Measurements from ENCODE around the gene SUFU. TPM values are rescaled to one million over a fixed set of nuclear protein-coding genes. Genes with fewer than 3 reads are reported as not detected.

SUFU gene
- total and polyA plus RNA-seq, 2 of the 8 experiments (the other 6 are each of a cell fraction or from before 2014, with no cell fraction given), result 7.0 to 10.8 TPM

DNA sequence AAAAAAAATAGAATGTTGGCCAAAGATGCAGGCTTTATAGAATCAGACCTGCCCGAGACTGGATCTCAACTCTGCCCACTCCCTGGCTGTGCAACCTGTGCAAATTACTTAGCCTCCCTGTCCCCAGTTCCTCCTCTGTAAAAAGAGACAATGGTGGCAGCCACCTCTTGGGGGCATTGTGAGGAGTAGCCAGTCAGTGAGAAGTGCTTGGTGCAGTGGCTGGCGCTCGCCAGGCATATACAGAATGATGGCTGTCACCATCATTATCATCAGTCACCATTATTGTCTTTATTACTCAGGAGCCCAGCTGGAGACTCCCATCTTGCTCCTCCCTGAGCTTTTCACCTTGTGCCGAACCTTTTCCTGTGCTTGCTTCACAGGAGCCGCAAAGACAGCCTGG is 111.1 kb downstream of the SUFU start:
- no peak overlapping the region for H4K8ac ChIP-seq (ENCODE audit: extremely low read depth, insufficient read depth, low read length)
- no peak overlapping the region for H3K56ac ChIP-seq (replicated peaks; ENCODE audit: insufficient read length, low read depth, low read length)
- H3K9ac ChIP-seq (replicated peaks in 1 of 4; ENCODE audit: extremely low read depth in 1 of 4, low read depth in 3 of 4, low read length in 3 of 4), result no peak overlapping the region
- H3K14ac ChIP-seq (ENCODE audit: insufficient read length), result no peak overlapping the region
- peaks cover 0 to 6% (median 2%) of the 10 kb centered on the region in 4 experiments; a peak in 4 of 7 replicates for H3K4me1 ChIP-seq (replicated peaks in 1 of 4; ENCODE audit: control insufficient read depth in 3 of 4, insufficient read depth in 4 of 4, low read length in 3 of 4)
- WGBS, 2 experiments (ENCODE audit: extremely low coverage in 1 of 2, insufficient coverage in 1 of 2, insufficient read length in 1 of 2, insufficient replicate concordance in 2 of 2, low coverage in 1 of 2, low lambda C conversion rate in 2 of 2, missing lambda C conversion rate in 1 of 2), result 91% methylated on average over 5 of the region's 5 CpGs; no CpG with 5 or more reads in 1 of the 2 experiments
- FAIRE-seq (no peak), DNase-seq (ENCODE audit: low read depth in 1 of 2, low spot score in 2 of 2) (no peak)
- H3K4me3 ChIP-seq (ENCODE audit: extremely low read depth in 1 of 4, insufficient read depth in 2 of 4, low read depth in 3 of 4, low read length in 4 of 4), result no peak overlapping the region
- H3K4me2 ChIP-seq (ENCODE audit: insufficient read depth in 1 of 2, low read depth in 2 of 2, low read length in 2 of 2), result no peak overlapping the region
- H3K4ac ChIP-seq (replicated peaks; ENCODE audit: insufficient read length, low read depth, low read length), result no peak overlapping the region
- TF ChIP-seq CREB1 (IDR thresholded peaks at IDR 0.05) (no peak), GTF2F1 (IDR thresholded peaks at IDR 0.05; ENCODE audit: borderline replicate concordance, low read depth, low read length) (no peak), HDAC6 (IDR thresholded peaks at IDR 0.05; ENCODE audit: low read depth, low read length) (no peak), ZNF274 (IDR thresholded peaks at IDR 0.05; ENCODE audit: borderline replicate concordance, extremely low read depth, low read length) (no peak)
- TF ChIP-seq, protein P1, sequence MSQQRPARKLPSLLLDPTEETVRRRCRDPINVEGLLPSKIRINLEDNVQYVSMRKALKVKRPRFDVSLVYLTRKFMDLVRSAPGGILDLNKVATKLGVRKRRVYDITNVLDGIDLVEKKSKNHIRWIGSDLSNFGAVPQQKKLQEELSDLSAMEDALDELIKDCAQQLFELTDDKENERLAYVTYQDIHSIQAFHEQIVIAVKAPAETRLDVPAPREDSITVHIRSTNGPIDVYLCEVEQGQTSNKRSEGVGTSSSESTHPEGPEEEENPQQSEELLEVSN (IDR thresholded peaks at IDR 0.05), result no peak
- no peak overlapping the region for H2BK5ac ChIP-seq (ENCODE audit: low read depth, low read length)
- ChIA-PET POLR2A (ENCODE audit: partially characterized antibody) (interaction anchor here (0.8 to 2.9 kb wide), 6 partner anchors 9 to 77 kb away, joined by 3 to 21 read pairs (median 4); partner anchors contain the start of gene TRIM8), CTCF (ENCODE audit: partially characterized antibody) (interaction anchor here (0.7 to 8.9 kb wide), 25 partner anchors 10 to 143 kb away, joined by 3 to 160 read pairs (median 4); partner anchors contain the start of gene TRIM8)
- no peak overlapping the region for H2BK120ac ChIP-seq (replicated peaks; ENCODE audit: low read depth, low read length)
- H3K9me3 ChIP-seq (ENCODE audit: insufficient read depth in 2 of 2, low read depth in 1 of 2, low read length in 1 of 2), result no peaks in the 10 kb centered on the region
- H3K79me1 ChIP-seq (ENCODE audit: low read depth, low read length), result no peaks in the 10 kb centered on the region; the same call in 1 of the 2 replicates
- H3K23me2 ChIP-seq (ENCODE audit: low read depth, low read length), result 0 out of 2 replicates have a peak, but pooled peaks cover under 1% of the 10 kb centered on the region
- H4K5ac ChIP-seq (ENCODE audit: insufficient read length, low read depth, low read length), result no peak overlapping the region
- H2BK15ac ChIP-seq (ENCODE audit: low read length), result no peak overlapping the region
- no peak overlapping the region for H2AFZ ChIP-seq (ENCODE audit: low read length)
- no peak overlapping the region for H2AK5ac ChIP-seq (ENCODE audit: low read depth, low read length)
- H3K23ac ChIP-seq (ENCODE audit: insufficient read length), result no peak overlapping the region
- no peak overlapping the region for H4K91ac ChIP-seq (replicated peaks; ENCODE audit: insufficient read length, low read length)
- H3K79me2 ChIP-seq (ENCODE audit: control insufficient read depth in 1 of 2, insufficient read depth in 2 of 2, low read length in 2 of 2), result no peaks in the 10 kb centered on the region
- H3K18ac ChIP-seq (ENCODE audit: extremely low read depth, low read length), result no peak overlapping the region
- no peaks in the 10 kb centered on the region for H4K20me1 ChIP-seq (replicated peaks in 1 of 2; ENCODE audit: control insufficient read depth in 1 of 2, insufficient read depth in 2 of 2, low read length in 2 of 2)
- H3K36me3 ChIP-seq (ENCODE audit: control insufficient read depth in 2 of 4, insufficient read depth in 4 of 4, low read length in 3 of 4), result peaks cover 0 to 3% (median 0%) of the 10 kb centered on the region in 4 experiments; a peak in 2 of 8 replicates
- no peak overlapping the region; the same call in 1 of the 2 replicates for H2BK12ac ChIP-seq (ENCODE audit: low read depth, low read length)
- no peaks in the 10 kb centered on the region for H3K27me3 ChIP-seq (replicated peaks in 1 of 4; ENCODE audit: control insufficient read depth in 3 of 4, extremely low read depth in 1 of 4, insufficient read depth in 3 of 4, low read length in 3 of 4)
- no peak overlapping the region for H3K27ac ChIP-seq (ENCODE audit: low read depth, low read length)
- no peak overlapping the region for H2BK20ac ChIP-seq (ENCODE audit: low read length)

Measured in H1 (cell line).